ENCODE data around the gene SNX12. TPM values are rescaled to one million over a fixed set of nuclear protein-coding genes. Genes with fewer than 3 reads are reported as not detected.

The SNX12 gene
- total RNA-seq, 1 experiment from 2014 or later, result 48.4 TPM

- H3K27ac ChIP-seq (ENCODE audit: low read length), result no peak within 1 kb of the TSS
- peak within 1 kb of the TSS; percentile 83 for H3K4me3 ChIP-seq (ENCODE audit: low read length)
- DNase-seq (peak; percentile 84), ATAC-seq (peak; percentile 90)
- no peaks in the 10 kb centered on the region for H3F3A ChIP-seq (ENCODE audit: low read length, unreplicated experiment)
- H3K9me3 ChIP-seq (ENCODE audit: low read length), result no peaks in the 10 kb centered on the region
- no peaks in the 10 kb centered on the region for H3K36me3 ChIP-seq (ENCODE audit: low read depth, low read length)
- no peaks in the 10 kb centered on the region for H3K27me3 ChIP-seq (ENCODE audit: low read length)
- no peaks in the 10 kb centered on the region for H3K9me2 ChIP-seq (replicated peaks; ENCODE audit: low read length)
- BruUV-seq (replicated peaks), result no TSS peak
- no peaks in the 10 kb centered on the region for H4K20me1 ChIP-seq (ENCODE audit: low read length)
- H3K79me2 ChIP-seq (ENCODE audit: low read length), result no peaks in the 10 kb centered on the region
- TF ChIP-seq, protein P1, sequence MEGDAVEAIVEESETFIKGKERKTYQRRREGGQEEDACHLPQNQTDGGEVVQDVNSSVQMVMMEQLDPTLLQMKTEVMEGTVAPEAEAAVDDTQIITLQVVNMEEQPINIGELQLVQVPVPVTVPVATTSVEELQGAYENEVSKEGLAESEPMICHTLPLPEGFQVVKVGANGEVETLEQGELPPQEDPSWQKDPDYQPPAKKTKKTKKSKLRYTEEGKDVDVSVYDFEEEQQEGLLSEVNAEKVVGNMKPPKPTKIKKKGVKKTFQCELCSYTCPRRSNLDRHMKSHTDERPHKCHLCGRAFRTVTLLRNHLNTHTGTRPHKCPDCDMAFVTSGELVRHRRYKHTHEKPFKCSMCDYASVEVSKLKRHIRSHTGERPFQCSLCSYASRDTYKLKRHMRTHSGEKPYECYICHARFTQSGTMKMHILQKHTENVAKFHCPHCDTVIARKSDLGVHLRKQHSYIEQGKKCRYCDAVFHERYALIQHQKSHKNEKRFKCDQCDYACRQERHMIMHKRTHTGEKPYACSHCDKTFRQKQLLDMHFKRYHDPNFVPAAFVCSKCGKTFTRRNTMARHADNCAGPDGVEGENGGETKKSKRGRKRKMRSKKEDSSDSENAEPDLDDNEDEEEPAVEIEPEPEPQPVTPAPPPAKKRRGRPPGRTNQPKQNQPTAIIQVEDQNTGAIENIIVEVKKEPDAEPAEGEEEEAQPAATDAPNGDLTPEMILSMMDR (conservative IDR thresholded peaks at IDR 0.05; ENCODE audit: low read depth, low read length), result no peak
- TF ChIP-seq EZH2phosphoT487 (IDR thresholded peaks at IDR 0.05; ENCODE audit: borderline replicate concordance, low read length) (no peak), EZH2 (IDR thresholded peaks at IDR 0.05; ENCODE audit: low read length, unreplicated experiment) (no peak)
- peak within 1 kb of the TSS; percentile 75 for H3K9ac ChIP-seq (ENCODE audit: low read length)
- intact Hi-C loops (cut with micrococcal nuclease), result no loop called here
- CTCF ChIA-PET, result no interaction called here
- POLR2A ChIA-PET (ENCODE audit: unreplicated experiment), result no interaction called here
- peak within 1 kb of the TSS; percentile 100 for H3K4me2 ChIP-seq (ENCODE audit: low read length)
- H2AFZ ChIP-seq (ENCODE audit: low read length), result peak within 1 kb of the TSS; percentile 100
- peaks cover 5% of the 10 kb centered on the region for H3K4me1 ChIP-seq (ENCODE audit: insufficient read depth, low read length)
Observed at GRCh38 chrX:71095555-71095980, 27.4 kb upstream of the SNX12 start, which contains the start of gene FOXO4. Gene FOXO4, plus strand, starts transcription at chrX:71095851. Its CDS starts 678 bp downstream, at chrX:71096529.

DNA sequence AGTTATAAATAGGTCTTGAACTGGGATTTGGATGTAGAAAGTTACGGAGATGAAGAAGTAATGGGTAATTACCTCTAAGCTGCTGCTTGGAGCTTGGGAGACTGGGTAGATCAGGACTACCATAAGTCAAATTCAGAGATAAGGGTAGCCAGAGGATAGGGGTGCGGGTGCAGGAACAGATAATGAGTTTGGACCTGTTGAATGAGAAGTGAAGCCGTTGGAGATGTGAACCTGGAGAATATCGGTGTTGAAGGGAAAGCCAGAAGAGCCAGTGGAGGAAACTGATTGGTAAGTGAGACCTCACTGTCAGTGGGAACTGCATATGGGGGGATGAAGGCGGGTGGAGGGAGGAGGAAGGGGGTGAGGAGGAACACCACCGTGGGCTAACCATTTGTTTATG is 26.9 kb upstream of the SNX12 start:
- Histone ChIP-seq H3K27me3 (ENCODE audit: low read length) (no peaks in the 10 kb centered on the region), H4K20me1 (ENCODE audit: low read length) (no peaks in the 10 kb centered on the region), H2AFZ (ENCODE audit: low read length) (peak overlapping the region; percentile 100), H3K27ac (ENCODE audit: low read length) (no peak overlapping the region), H3K9me2 (replicated peaks; ENCODE audit: low read length) (no peaks in the 10 kb centered on the region), H3K79me2 (ENCODE audit: low read length) (no peaks in the 10 kb centered on the region), H3F3A (ENCODE audit: low read length, unreplicated experiment) (no peaks in the 10 kb centered on the region), H3K9me3 (ENCODE audit: low read length) (no peaks in the 10 kb centered on the region), H3K36me3 (ENCODE audit: low read depth, low read length) (no peaks in the 10 kb centered on the region), H3K9ac (ENCODE audit: low read length) (peak overlapping the region; percentile 75), H3K4me2 (ENCODE audit: low read length) (peak overlapping the region; percentile 100), H3K4me3 (ENCODE audit: low read length) (peak overlapping the region; percentile 83), H3K4me1 (ENCODE audit: insufficient read depth, low read length) (peaks cover 5% of the 10 kb centered on the region)
- BruUV-seq (replicated peaks), result TSS peak; percentile 94
- intact Hi-C loops (cut with micrococcal nuclease), result no loop called here
- DNase-seq (no peak), ATAC-seq (no peak)
- CTCF ChIA-PET, result no interaction called here
- no peak for TF ChIP-seq EZH2 (IDR thresholded peaks at IDR 0.05; ENCODE audit: low read length, unreplicated experiment)
- TF ChIP-seq, protein P1 (conservative IDR thresholded peaks at IDR 0.05; ENCODE audit: low read depth, low read length), result no peak
- no peak for TF ChIP-seq EZH2phosphoT487 (IDR thresholded peaks at IDR 0.05; ENCODE audit: borderline replicate concordance, low read length)
- POLR2A ChIA-PET (ENCODE audit: unreplicated experiment), result no interaction called here

- H4K20me1 ChIP-seq (ENCODE audit: low read length), result no peaks in the 10 kb centered on the region
- H3K79me2 ChIP-seq (ENCODE audit: low read length), result no peaks in the 10 kb centered on the region
- H3K9ac ChIP-seq (ENCODE audit: low read length), result no peak overlapping the region
- intact Hi-C loops (cut with micrococcal nuclease), result no loop called here
- CTCF ChIA-PET, result no interaction called here
- ATAC-seq (no peak), DNase-seq (no peak)
- H2AFZ ChIP-seq (ENCODE audit: low read length), result no peak overlapping the region
- H3K4me2 ChIP-seq (ENCODE audit: low read length), result no peak overlapping the region
- no peak overlapping the region for H3K27ac ChIP-seq (ENCODE audit: low read length)
- H3K9me3 ChIP-seq (ENCODE audit: low read length), result no peaks in the 10 kb centered on the region
- H3K27me3 ChIP-seq (ENCODE audit: low read length), result no peaks in the 10 kb centered on the region
- H3K4me3 ChIP-seq (ENCODE audit: low read length), result no peak overlapping the region
- H3K36me3 ChIP-seq (ENCODE audit: low read depth, low read length), result no peaks in the 10 kb centered on the region
- TF ChIP-seq, protein P1 (conservative IDR thresholded peaks at IDR 0.05; ENCODE audit: low read depth, low read length), result no peak
- no peak for TF ChIP-seq EZH2 (IDR thresholded peaks at IDR 0.05; ENCODE audit: low read length, unreplicated experiment)
- TF ChIP-seq EZH2phosphoT487 (IDR thresholded peaks at IDR 0.05; ENCODE audit: borderline replicate concordance, low read length), result no peak
- no peaks in the 10 kb centered on the region for H3F3A ChIP-seq (ENCODE audit: low read length, unreplicated experiment)
- POLR2A ChIA-PET (ENCODE audit: unreplicated experiment), result no interaction called here
- peaks cover 5% of the 10 kb centered on the region for H3K4me1 ChIP-seq (ENCODE audit: insufficient read depth, low read length)
- no TSS peak for BruUV-seq (replicated peaks)
- no peaks in the 10 kb centered on the region for H3K9me2 ChIP-seq (replicated peaks; ENCODE audit: low read length)
Observed at GRCh38 chrX:71091263-71091662, 23.1 kb upstream of the SNX12 start.

All from PC-3 (cell line).